ENCODE data around the gene WNT3.
A peak's percentile ranks its signal among the peaks of the same experiment; 100 is the strongest.
"Not testable (repeated sequence)": the region's sequence is repeated elsewhere in the genome, so short reads cannot be mapped to it uniquely, and the experiment has no call there.

The WNT3 gene

DNA sequence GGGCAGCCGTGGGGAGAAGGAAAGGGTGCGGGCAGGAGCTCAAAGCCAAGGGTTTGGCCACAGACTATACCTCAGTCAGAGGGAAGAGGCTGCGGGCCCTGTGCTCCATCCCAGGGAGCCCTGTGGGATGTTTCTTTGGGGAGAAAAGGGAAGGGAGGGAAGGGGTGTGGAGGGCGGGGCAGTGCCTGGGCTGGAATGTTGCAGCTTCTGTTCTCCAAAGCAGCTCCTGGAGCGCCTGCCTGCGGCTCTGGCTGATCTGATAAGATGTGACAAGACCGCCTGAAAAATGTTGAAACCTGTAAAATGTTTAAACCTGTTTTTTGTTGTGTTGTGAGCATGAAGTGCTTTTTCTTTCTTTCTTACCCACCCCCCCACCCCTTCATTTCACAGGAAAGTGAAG is 32.8 kb downstream of the WNT3 start:
- DNase-seq (ENCODE audit: low read depth in 2 of 2): no peak

DNA sequence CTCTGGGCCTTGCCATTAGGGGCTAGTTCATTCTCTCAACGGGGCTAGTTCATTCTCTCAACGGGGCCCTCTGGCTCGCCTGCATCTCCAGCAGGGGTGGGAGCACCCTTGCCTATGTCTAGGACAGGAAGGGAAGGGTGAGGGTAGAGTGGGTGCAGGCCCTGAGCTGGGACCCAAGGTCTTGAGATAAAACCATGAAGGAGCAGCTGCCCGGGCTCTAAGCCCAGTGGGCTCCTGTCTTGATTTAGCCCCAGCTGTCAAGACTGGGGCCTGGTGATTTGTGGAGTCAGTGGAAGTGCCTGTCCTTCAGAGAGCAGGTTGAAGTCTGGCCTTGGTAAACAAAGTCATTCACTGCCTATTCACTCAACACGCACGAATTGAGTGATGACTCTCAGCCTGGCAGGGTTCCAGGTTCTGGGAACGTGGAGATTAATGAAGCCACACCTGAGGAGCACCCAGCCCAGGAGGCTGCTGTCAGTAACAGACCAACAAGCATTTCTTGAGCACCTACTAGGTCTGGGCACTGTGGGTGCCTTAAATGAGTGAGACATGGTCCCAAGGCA is 35.4 kb downstream of the WNT3 start:
- no peak for DNase-seq (ENCODE audit: low read depth in 2 of 2)

DNA sequence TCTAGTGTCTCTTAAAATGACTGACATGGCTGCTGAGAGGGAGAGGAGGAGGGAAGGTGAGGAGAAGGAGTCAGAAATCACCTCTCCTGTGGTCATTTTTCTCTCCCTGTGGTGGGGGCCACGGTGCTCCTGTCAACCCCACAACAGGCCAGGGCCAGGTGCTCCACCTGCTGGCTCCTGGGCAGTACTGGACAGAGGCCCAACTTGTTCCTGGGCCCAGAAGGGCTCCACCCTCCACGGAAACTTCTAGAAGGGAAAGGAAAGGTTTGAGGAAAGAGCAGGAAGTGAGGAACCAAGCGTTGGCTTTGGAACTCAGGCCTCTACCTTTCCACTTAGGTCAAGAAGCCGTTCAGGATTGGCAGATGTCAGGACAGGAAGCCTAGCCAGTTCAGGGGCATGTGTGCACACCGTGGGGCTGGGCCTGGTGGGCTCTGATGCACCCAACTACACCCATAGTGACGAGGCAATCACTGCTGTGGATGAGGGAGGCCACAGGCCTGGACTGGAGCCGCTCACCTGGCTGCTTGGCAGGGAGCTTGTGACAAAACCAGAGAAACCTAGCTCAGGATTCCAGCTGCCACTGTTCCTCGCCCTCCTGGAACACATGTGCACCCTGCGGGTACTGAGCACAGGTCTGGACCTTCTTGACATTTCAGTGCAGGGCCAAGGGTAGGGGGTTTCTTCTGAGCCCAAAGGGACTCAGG is 36.1 kb downstream of the WNT3 start:
- DNase-seq (ENCODE audit: low read depth in 2 of 2): no peak

DNA sequence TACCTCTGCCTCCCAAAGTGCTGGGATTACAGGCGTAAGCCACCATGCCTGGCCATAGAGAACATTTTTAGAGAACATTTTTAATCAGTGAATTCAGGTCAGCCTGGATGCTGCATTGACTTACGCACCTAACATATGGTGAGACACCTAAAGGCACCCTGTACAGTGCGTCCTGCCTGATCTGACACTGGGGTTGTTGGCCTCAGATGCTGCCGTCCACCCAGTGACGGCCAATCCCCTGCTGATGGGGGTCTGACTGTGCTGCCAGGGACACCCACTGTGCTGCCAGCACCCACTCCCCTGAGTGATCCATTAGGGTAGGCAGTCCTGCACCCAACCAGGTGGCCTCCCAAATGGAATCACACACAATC is 38.5 kb downstream of the WNT3 start:
- no peak for DNase-seq (ENCODE audit: low read depth in 2 of 2)

DNA sequence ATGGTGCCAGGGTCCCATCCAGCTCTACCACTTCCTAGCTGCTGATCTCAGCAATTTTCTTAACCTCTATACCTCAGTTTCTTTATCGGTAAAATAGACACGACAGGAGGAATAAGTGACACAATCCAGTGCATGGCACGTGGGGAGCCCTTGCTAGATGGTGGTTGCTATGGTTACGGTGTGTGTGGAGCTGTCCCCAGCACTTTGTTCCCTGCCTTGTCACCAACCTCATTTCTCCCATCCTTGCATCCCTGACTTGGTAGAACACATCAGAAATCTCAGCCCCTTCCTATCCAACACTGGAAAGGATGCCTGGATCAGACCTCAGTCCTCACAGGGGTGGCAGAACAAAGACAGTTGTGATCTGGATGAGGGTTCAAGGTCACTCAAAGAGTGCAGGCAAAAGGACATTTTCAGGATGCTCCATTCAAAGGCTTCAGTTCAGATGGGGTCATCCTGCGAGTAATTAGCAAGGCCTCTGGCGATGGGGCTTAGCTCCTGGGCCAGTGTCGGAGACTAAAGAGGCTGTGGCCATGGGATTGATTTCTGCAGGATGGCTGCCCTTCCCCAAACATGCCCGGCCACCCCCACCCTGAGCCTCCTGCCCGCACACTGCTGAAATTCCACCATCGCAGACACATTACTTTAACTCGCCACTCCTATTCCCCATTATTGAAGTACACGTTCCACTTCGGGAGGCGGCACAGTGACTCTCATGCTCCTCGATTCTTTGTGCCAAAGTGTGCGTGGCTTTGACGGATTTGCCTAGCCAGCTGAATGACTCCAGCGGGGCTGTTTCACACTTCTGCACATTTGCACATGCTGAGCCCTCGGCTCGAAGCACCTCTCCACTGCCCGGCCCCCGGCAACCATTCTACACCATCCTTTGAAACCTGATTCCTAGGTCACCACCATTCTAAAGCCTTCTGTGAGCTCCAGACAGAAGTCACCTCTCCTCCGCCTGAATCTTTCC is 40.3 kb downstream of the WNT3 start:
- DNase-seq (ENCODE audit: low read depth in 2 of 2): no peak

DNA sequence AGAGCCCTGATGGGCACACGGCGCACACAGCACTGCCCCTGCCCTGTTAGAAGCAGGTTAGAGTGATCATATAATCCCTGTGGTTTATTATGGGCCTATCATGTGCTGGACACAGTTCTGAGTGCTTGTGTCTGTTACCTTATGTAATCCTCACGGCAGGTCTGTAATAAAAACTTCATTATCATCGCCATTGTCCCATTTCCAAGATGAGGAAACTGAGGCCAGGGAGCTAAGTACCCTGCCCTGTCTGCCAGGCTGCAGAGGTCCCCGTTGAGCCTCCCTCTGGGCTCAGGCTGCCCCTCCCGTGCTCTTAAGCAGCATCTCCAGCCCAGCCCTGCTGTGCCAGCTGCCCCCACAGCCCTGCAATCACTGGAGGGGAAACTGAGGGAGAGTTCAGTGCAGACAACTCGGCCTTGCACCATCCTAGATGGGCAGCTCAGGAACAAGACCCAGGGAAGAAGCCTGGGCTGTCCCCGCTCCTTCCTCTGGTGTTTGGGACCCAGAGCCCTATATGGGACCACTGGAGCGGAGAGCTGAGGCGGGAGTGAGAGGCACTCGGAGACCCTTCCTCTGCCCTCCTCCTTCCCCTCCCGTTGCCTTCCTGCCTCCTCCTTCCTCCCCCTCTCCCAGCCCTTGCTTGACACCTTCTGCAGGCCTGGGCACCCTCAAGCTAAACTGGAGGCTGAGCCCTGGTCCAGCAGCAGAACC is 42.0 kb downstream of the WNT3 start:
- DNase-seq (ENCODE audit: low read depth in 2 of 2): no peak

DNA sequence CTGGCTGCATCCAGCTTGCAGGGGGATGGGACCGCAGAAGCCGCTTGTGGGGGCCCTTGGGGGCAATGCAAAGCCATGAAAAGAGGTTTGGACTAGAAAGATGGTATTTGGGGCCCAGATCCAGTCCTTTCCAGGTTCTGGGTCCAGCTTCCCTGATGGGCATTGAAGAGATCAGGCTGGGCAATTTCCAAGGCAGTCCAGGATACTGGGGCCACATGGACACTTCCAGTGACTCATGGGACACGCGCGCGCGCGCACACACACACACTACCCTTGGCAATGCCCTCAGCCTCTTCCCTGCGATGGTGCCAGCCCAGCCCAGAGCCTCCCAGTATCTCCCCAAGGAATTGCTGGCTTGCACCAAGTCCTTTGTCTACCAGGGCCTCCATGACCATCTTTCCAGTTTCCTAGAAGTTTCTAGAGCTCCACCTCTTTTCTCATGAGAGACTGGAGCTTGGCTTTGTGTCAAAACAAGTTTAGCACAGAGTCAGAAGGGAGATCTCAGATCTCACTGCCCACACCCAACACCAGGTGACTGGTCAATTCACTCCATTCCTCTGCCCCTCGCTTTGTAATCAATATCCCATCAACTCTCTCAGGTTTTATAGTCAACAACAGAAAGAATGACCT is 44.3 kb downstream of the WNT3 start:
- DNase-seq (ENCODE audit: low read depth in 2 of 2): no peak

DNA sequence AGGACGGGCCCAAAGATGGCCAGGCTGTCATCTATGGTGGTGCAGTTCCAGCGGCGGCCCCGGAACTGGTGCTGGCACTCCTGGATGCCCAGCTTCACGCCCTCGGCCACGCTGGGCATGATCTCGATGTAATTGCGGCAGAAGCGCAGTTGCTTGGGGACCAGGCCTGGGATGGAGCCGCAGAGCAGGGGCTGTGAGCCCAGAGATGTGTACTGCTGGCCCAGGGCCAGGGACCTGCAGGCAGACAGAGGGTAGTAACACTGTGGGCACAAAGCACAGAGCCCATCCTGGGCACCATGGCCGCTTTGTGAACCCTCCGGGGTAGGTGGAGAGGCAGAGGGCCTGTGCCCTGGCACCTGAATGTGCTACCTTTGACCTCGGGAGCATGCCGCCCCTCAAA is 44.8 kb downstream of the WNT3 start:
- DNase-seq (ENCODE audit: low read depth in 2 of 2): no peak

DNA sequence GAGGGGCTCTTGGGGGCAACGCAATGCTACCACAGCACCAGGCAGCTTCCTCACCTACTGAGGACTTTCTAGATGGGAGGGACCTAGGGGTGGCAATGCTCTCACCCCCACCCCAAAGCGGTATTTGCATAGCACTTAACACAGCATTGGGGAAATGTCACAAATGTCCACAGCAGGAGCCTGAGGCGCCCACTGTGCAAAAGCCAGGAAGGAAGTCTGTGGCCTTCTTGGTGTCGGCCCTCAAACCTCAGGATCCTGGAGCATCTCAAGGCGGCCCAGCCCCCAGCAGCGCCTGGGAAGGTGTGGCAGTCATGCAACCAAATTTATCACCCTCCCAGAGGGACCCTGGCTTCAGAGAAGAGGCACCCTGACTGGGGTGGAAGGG is 45.3 kb downstream of the WNT3 start:
- DNase-seq (ENCODE audit: low read depth in 2 of 2): no peak

DNA sequence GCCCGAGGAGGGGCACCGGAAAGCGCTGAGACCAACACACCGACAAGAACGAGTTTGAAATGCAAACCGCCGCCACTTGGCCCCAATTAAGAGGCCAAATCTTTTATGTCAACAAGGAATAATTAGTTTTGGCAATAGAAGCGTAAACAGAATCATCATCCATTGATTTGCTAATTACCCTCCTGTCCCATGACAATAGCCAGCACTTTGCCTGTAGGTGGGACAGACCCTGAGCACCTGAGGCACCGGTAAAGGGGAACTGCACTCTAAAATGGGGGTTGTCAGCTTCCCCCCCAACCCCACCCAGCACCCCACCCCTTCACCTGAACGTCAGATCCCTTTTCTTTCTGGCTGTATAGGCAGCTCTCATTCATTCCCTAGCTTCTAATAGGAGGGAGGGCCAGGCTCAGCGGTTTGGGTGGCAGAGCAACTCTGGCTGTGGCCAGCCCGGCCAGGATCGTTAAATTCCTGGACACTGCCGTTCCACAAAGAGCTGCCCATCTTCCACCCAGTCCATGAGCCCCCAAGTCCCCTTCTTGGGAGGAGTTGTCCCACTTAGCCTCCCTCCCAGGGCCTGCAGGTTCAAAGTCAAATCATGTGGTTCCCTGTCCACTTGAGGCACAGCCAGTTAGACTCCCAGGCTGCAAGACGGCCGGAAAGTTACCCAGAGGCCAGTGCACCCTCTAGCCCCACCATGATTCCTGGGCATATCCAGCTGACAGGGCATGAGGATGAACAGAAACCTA is 45.8 kb downstream of the WNT3 start:
- no peak for DNase-seq (ENCODE audit: low read depth in 2 of 2)

DNA sequence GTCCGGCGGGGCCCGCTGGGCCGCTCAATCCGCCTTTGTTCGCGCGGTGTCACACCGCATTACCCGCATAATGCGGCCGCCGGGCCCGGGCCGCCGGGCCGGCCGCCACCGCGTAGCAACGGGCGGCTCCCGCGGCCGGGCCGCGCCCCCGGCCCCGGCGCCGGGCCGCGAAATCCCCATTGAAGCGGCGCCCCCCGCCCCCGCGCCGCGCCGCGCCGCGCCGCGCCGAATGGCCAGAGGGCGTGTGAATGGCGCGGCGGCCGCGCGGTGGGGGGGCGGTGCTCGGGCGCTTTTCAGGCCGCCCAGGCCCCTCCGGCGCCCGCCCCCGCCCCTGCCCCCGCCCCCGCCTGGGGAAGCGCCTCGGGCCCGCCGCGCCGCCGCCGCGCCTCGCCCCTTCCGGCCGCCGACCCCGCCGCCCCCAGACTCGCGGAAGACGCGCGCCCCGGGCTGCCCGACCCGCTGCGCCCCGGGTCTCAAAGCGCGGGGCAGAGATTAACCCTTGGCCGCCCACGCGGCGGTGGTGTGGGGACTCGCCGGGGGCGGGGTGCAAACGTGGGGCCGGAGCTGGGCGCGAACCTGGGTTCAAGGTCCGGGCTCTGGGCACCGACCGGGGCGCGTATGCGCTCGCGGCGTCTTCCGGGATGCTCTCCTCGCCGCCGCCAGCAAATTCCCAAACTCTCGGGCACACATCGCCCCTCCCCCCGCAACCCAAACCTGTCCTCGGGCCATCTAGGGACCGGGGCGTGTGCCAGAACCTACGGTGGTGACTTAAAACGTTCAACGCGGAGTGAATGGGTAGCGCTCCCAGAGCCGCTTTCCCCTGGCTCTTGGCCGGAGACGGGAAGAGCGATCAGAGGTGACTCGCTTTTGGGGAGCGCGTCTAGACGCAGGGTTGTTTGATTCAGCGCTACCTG is 46.7 kb downstream of the WNT3 start:
- peak in 1 of 2 donors; percentile 13 for DNase-seq (ENCODE audit: low read depth in 2 of 2)

DNA sequence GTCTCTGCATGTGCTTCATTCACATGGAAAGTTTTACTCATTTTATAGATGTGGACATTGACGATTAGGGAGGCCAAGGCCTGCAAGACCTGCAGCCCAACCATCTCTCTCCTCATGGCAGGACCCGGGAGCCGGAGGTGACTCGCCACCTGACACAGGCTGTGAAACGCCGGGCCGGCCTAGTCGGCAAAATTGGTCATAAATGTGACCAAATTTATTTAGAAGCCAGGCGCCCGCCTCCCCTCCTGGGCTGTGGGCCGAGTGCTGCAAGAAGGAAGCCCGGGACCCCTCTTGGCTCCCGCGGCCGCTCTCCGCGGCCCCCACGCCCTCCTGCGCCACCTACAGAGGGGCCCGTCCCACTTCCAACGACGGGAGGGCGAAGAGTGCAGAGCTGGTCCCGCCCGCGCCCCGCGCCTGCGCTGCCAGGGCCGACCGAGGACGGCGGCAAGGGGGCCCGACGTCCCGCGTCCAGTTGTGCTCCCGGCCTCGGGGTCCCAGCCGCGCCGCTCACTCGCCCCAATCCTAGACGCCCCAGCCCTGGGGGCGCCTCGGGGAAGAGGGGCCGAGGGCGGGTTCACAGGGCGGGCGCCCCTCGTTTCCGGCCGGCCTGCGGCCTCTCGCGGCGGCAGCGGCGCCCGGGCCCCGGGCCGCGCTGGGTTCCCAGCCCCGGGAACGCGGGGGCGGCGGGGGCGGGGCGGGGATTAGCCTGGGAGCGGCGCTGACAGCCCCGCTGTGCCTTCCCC is 47.5 kb downstream of the WNT3 start:
- DNase-seq (ENCODE audit: low read depth in 2 of 2): peak in 1 of 2 donors; percentile 35

DNA sequence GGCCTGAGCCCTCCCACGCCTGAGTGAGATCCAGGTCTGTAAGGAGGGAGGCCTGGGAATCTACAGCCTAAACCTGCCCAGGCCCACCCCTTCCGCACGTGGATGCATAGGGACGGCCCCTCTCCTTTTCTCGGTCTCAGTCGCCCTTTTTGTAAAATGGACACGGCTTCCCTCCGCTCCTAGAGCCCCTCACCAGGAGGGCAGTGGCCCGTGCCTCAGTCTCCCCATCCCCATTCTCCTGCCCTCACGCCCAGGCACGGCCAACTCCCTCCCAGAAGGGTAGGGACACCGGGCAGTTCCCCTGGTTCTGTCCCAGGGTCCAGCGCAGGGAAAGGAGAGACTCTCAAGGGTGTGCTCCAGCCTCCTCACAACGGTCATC is 48.1 kb downstream of the WNT3 start:
- no peak for DNase-seq (ENCODE audit: low read depth in 2 of 2)

DNA sequence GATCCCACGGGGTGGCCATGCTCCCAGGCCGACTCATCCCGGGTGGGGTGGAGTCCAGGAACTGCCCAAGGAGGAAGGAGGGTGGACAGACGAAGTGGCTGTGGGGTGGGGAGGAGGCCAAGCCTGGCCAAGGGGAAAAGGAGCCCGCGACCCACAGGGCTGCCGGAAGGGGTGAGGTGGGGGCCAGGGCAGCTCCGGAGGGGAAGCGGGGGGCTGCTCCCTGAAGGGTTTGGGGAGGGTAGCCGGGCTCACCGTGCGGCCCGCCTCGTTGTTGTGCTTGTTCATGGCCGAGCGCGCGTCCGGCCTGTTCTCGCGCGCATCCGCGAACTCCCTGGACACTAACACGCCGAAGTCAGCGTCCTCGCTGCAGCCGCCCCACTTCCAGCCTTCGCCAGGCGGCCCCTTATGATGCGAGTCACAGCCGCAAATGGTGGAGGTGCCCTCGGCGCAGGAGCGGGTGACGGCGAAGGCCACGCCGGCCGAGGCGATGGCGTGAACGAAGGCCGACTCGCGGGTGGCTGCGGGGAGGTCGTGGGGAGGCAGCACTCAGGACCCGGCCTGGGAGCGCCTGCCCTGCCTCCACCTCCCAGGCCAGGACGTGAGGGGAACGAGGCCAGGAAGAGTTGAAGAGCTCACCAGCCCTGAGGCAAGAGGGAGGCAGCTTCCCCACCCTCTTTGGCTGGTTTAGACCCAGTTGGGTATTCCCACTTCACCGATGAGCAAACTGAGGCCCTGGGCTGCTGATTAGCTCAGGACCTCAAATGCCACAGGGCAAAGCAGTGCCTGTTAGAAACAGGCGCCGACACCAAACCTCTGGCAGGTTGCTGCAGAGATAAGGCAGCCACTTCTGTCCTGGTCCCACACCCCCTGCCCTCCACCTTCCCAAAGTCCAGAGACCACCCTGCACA is 48.7 kb downstream of the WNT3 start:
- no peak for DNase-seq (ENCODE audit: low read depth in 2 of 2)

DNA sequence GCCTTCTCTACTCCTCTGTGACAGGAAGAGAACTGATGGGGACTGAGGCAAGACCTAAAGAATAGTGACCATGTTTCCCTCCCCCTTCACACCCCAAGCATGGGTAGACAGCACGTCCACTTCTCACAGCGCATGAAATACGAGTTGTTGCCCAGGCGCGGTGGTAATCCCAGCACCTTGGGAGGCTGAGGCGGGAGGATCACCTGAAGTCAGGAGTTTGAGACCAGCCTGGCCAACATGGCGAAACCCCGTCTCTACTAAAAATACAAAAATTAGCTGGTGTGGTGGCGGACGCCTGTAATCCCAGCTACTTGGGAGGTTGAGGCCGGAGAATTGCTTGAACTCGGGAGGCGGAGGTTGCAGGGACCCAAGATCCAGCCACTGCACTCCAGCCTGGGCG is 49.6 kb downstream of the WNT3 start:
- DNase-seq (ENCODE audit: low read depth in 2 of 2): not testable (repeated sequence)

DNA sequence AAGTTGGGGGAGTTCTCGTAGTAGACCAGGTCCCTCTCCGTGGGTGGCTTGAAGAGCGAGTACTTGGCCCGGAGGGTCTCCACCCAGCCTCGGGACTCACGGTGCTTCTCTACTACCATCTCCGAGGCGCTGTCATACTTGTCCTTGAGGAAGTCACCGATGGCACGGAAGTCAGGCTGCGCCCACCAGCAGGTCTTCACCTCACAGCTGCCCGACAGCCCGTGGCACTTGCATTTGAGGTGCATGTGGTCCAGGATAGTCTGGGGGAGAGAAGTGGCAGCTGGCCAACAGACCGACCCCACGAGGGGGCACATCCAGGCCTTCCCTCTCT is 50.0 kb downstream of the WNT3 start:
- DNase-seq (ENCODE audit: low read depth in 2 of 2): no peak

DNA sequence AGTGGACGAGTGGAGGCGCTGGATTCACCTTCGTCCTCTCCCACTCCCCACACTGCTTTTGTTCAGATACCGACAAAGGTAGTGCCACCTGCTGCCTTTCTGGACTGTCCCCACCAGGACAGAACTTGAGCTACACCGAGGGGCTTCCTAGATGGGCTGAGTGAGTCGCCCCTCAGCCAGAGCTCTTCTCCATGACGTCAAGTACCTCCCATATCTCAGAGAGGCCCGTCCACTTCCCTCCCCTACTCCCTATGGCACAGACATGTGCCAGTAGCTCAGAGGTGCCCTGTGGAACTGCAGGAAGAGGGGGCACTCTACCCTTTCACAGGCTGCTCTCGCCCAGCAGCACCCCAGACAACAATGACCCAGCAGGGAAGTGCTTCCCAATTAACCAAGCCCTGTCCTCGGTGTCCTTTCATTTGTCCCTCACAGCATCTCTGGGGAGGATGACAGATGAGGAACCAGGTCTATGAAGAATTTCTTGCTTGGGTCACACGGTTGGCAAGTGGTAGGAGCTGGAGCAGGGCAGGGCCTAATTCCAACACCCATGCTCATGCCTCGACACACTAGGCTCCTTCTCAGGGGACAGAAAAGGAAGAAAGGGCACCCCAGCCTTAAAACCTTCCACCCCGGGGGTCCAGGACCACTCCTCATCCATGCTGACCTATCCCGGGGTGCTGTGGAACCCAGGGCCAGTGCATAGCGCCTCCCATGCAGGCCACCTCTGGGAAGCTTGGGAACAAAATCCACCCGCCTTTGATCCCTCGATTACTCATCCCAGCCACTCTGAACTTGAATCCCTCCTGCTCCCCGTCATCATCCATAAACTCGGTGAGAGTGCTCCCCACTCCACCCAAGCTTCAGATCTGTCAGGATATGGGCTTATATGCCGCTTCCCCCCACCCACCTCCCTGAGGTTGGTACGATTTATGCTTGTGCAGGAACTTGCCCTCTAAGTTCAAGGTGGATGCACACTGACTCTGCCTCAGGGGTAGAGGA is 51.7 kb downstream of the WNT3 start:
- no peak for DNase-seq (ENCODE audit: low read depth in 2 of 2)
